ENCODE data around the gene BRD8. TPM values are rescaled to one million over a fixed set of nuclear protein-coding genes. Genes with fewer than 3 reads are reported as not detected.

The BRD8 gene
- total and polyA plus RNA-seq, 2 donors (not counting 3 experiments of a cell fraction or from before 2014, with no cell fraction given), result 38.2 to 73.7 TPM

GRCh38 chr5:138192826-138193225 is 14.4 kb upstream of the BRD8 start:
- Histone ChIP-seq H3K79me2 (ENCODE audit: control insufficient read depth, insufficient read depth, low read length) (no peaks in the 10 kb centered on the region), H3K36me3 (ENCODE audit: control insufficient read depth in 2 of 2, extremely low read depth in 1 of 2, insufficient read depth in 2 of 2, low read length in 2 of 2) (peaks cover 20 to 28% of the 10 kb centered on the region in 2 experiments), H3K4me1 (ENCODE audit: control insufficient read depth, extremely low read depth, insufficient read depth, low read length) (no peaks in the 10 kb centered on the region), H3K27me3 (ENCODE audit: control insufficient read depth in 2 of 2, insufficient read depth in 2 of 2, low read length in 2 of 2) (no peaks in the 10 kb centered on the region), H4K20me1 (replicated peaks; ENCODE audit: control insufficient read depth, extremely low read depth, insufficient read depth, low read length) (no peaks in the 10 kb centered on the region), H3K9ac (replicated peaks; ENCODE audit: extremely low read depth, insufficient read depth, low read length) (no peak overlapping the region), H3K27ac (ENCODE audit: insufficient read depth, low read depth, low read length) (no peak overlapping the region), H3K4me2 (ENCODE audit: insufficient read depth, low read length) (no peak overlapping the region), H3K9me1 (replicated peaks; ENCODE audit: control insufficient read depth, extremely low read depth, insufficient read depth, low read length) (no peaks in the 10 kb centered on the region), H3K4me3 (replicated peaks in 1 of 3; ENCODE audit: insufficient read depth in 1 of 3, low read depth in 1 of 3, low read length in 3 of 3) (no peak overlapping the region), H3K9me3 (replicated peaks; ENCODE audit: control insufficient read depth, insufficient read depth, low read length) (no peaks in the 10 kb centered on the region), H2AFZ (ENCODE audit: low read depth, low read length) (no peak overlapping the region)
- DNase-seq (ENCODE audit: low read depth, low spot score) (no peak), FAIRE-seq (no peak)
- TF ChIP-seq GATA2 (IDR thresholded peaks at IDR 0.05; ENCODE audit: insufficient read depth, insufficient read length, low read depth, low read length) (no peak), EZH2 (IDR thresholded peaks at IDR 0.05; ENCODE audit: borderline replicate concordance, low read depth, low read length, severe bottlenecking) (no peak), JUN (IDR thresholded peaks at IDR 0.05; ENCODE audit: borderline replicate concordance, insufficient read depth, insufficient read length, low read depth) (no peak), CTCF (IDR thresholded peaks at IDR 0.05; ENCODE audit: extremely low read depth in 1 of 2, insufficient read depth in 1 of 2, low read depth in 1 of 2, low read length in 2 of 2) (no peak), POLR2AphosphoS5 (IDR thresholded peaks at IDR 0.05; ENCODE audit: insufficient read depth, low read depth, low read length) (no peak), MYC (IDR thresholded peaks at IDR 0.05; ENCODE audit: low read depth, low read length) (no peak), POLR2A (IDR thresholded peaks at IDR 0.05; ENCODE audit: low read depth, low read length) (no peak), FOS (IDR thresholded peaks at IDR 0.05; ENCODE audit: borderline replicate concordance, insufficient read depth, low read length) (no peak), MAX (IDR thresholded peaks at IDR 0.05; ENCODE audit: insufficient read depth, insufficient read length) (no peak)
- BruUV-seq (replicated peaks), result no TSS peak
- intact Hi-C loops (cut with micrococcal nuclease) (no loop called here), dilution Hi-C loops (cut with MboI; ENCODE audit: extremely low pct_ligation_motif_present, low sequenced_read_pairs) (no loop called here)
- POLR2A ChIA-PET, result no interaction called here
- CTCF ChIA-PET, result interaction anchor here (0.9 kb wide), 1 partner anchor 12 kb away, joined by 3 read pairs; no protein-coding TSS in a partner anchor

Measured in endothelial cell of umbilical vein (primary cell).